ENCODE measurements around the gene CLIC3.

CLIC3 gene

GRCh38 chr9:137019891-137020683 is 23.7 kb upstream of the CLIC3 start:
- in situ Hi-C loops (cut with HindIII; ENCODE audit: low sequenced_read_pairs): no loop called here

GRCh38 chr9:137018761-137019559 is 22.6 kb upstream of the CLIC3 start:
- in situ Hi-C loops (cut with HindIII; ENCODE audit: low sequenced_read_pairs): no loop called here

- in situ Hi-C loops (cut with HindIII; ENCODE audit: low sequenced_read_pairs): no loop called here
These were observed 21.6 kb upstream of the CLIC3 start for GRCh38 chr9:137017791-137018497.

- in situ Hi-C loops (cut with HindIII; ENCODE audit: low sequenced_read_pairs): no loop called here
These were observed 20.7 kb upstream of the CLIC3 start for GRCh38 chr9:137017071-137017470.

- in situ Hi-C loops (cut with HindIII; ENCODE audit: low sequenced_read_pairs): no loop called here
These were observed 20.1 kb upstream of the CLIC3 start for GRCh38 chr9:137016436-137016835.

- in situ Hi-C loops (cut with HindIII; ENCODE audit: low sequenced_read_pairs): no loop called here
These were observed 19.6 kb upstream of the CLIC3 start for GRCh38 chr9:137015976-137016375.

- in situ Hi-C loops (cut with HindIII; ENCODE audit: low sequenced_read_pairs): no loop called here
These were observed 19.2 kb upstream of the CLIC3 start for GRCh38 chr9:137015540-137015930.

- in situ Hi-C loops (cut with HindIII; ENCODE audit: low sequenced_read_pairs): no loop called here
These were observed 18.6 kb upstream of the CLIC3 start for GRCh38 chr9:137014776-137015539.

GRCh38 chr9:137014166-137014565 is 17.8 kb upstream of the CLIC3 start:
- in situ Hi-C loops (cut with HindIII; ENCODE audit: low sequenced_read_pairs): no loop called here

GRCh38 chr9:137013571-137013940 is 17.2 kb upstream of the CLIC3 start:
- in situ Hi-C loops (cut with HindIII; ENCODE audit: low sequenced_read_pairs): no loop called here

- in situ Hi-C loops (cut with HindIII; ENCODE audit: low sequenced_read_pairs): no loop called here
These were observed 16.6 kb upstream of the CLIC3 start for GRCh38 chr9:137012694-137013570.

GRCh38 chr9:137011907-137012675 is 15.7 kb upstream of the CLIC3 start:
- in situ Hi-C loops (cut with HindIII; ENCODE audit: low sequenced_read_pairs): no loop called here

GRCh38 chr9:137011156-137011555 is 14.8 kb upstream of the CLIC3 start:
- in situ Hi-C loops (cut with HindIII; ENCODE audit: low sequenced_read_pairs): no loop called here

- in situ Hi-C loops (cut with HindIII; ENCODE audit: low sequenced_read_pairs): no loop called here
These were observed 13.8 kb upstream of the CLIC3 start for GRCh38 chr9:137009938-137010732.

GRCh38 chr9:137009217-137009616 is 12.8 kb upstream of the CLIC3 start:
- in situ Hi-C loops (cut with HindIII; ENCODE audit: low sequenced_read_pairs): no loop called here

GRCh38 chr9:137008312-137008711 is 11.9 kb upstream of the CLIC3 start:
- in situ Hi-C loops (cut with HindIII; ENCODE audit: low sequenced_read_pairs): no loop called here

GRCh38 chr9:137007816-137008270 is 11.5 kb upstream of the CLIC3 start:
- in situ Hi-C loops (cut with HindIII; ENCODE audit: low sequenced_read_pairs): no loop called here

GRCh38 chr9:137007108-137007815 is 10.9 kb upstream of the CLIC3 start:
- in situ Hi-C loops (cut with HindIII; ENCODE audit: low sequenced_read_pairs): no loop called here
